ENCODE data around the gene IMPA2. TPM values are rescaled to one million over a fixed set of nuclear protein-coding genes. Genes with fewer than 3 reads are reported as not detected.

IMPA2 gene
- total and polyA plus RNA-seq, 2 of the 13 experiments (the other 11 are each of a cell fraction or from before 2014, with no cell fraction given), result 37.8 to 71.8 TPM

- TF ChIP-seq FOXA3 (CRISPR knock-in tag; IDR thresholded peaks at IDR 0.05) (0 out of 2 replicates have a peak, but pooled peaks have one; percentile 20), KLF11 (CRISPR knock-in tag; IDR thresholded peaks at IDR 0.05) (no peak), NR2F6 (IDR thresholded peaks at IDR 0.05) (peak; percentile 48), NR2F6 (CRISPR knock-in tag; IDR thresholded peaks at IDR 0.05) (no peak), GABPB1 (CRISPR knock-in tag; IDR thresholded peaks at IDR 0.05) (no peak), NFKBIZ (CRISPR knock-in tag; IDR thresholded peaks at IDR 0.05) (no peak)
Measured at GRCh38 chr18:12000072-12000659, 18.9 kb downstream of the IMPA2 start (continued).

GRCh38 chr18:12001421-12001820 is 20.1 kb downstream of the IMPA2 start:
- peak; percentile 26; the same call in 2 of the 3 replicates for ATAC-seq
- in situ Hi-C loops (cut with HindIII; ENCODE audit: extremely low pct_ligation_motif_present, low pct_unique_long_range_greater_than_20kb) (no loop called here), intact Hi-C loops (cut with micrococcal nuclease; ENCODE audit: unreplicated experiment) (no loop called here)
- FAIRE-seq, result no peak
- ChIA-PET POLR2A (no interaction called here), CTCF (ENCODE audit: low intra/inter-chr PET ratio, low total read pairs) (no interaction called here)
- no peak overlapping the region for H2AFZ ChIP-seq (ENCODE audit: low read length)
- WGBS (ENCODE audit: low lambda C conversion rate), result 72% methylated on average over 4 of the region's 5 CpGs
- no peak overlapping the region for H3K9ac ChIP-seq (ENCODE audit: insufficient read depth, low read depth, low read length)
- H3K4me3 ChIP-seq (replicated peaks in 1 of 3; ENCODE audit: insufficient read depth in 1 of 3, low read depth in 2 of 3, low read length in 3 of 3), result no peak overlapping the region
- peak overlapping the region; percentile 21 for H3K27ac ChIP-seq (ENCODE audit: extremely low read length, insufficient read depth, low read length)
- no peaks in the 10 kb centered on the region for H3K27me3 ChIP-seq (ENCODE audit: control insufficient read depth in 1 of 2, insufficient read depth in 2 of 2, low read length in 2 of 2)
- H3K79me2 ChIP-seq (ENCODE audit: insufficient read depth, low read length), result peaks cover 4% of the 10 kb centered on the region
- no peak for DNase-seq (ENCODE audit: low spot score)
- no TSS peak for BruUV-seq (replicated peaks)
- H3K36me3 ChIP-seq (replicated peaks in 1 of 2; ENCODE audit: control insufficient read depth in 1 of 2, insufficient read depth in 2 of 2, low read length in 2 of 2), result peaks cover 3 to 27% of the 10 kb centered on the region in 2 experiments; a peak in 3 of 5 replicates
- no peaks in the 10 kb centered on the region for H3K9me3 ChIP-seq (ENCODE audit: low read length)
- no peaks in the 10 kb centered on the region; the same call in 1 of the 2 replicates for H4K20me1 ChIP-seq (ENCODE audit: insufficient read depth, low read length)
- H3K4me2 ChIP-seq (ENCODE audit: low read depth, low read length), result no peak overlapping the region
- peaks cover 56% of the 10 kb centered on the region for H3K4me1 ChIP-seq (ENCODE audit: insufficient read depth, low read length)
- TF ChIP-seq MBNL3 (CRISPR knock-in tag; conservative IDR thresholded peaks at IDR 0.05) (no peak), PAXIP1 (CRISPR knock-in tag; conservative IDR thresholded peaks at IDR 0.05) (peak; percentile 46; the same call in 1 of the 2 replicates), ZNF33A (CRISPR knock-in tag; IDR thresholded peaks at IDR 0.05; ENCODE audit: borderline replicate concordance) (no peak), HNF1B (CRISPR knock-in tag; IDR thresholded peaks at IDR 0.05) (0 out of 2 replicates have a peak, but pooled peaks have one; percentile 24), MAFK (conservative IDR thresholded peaks at IDR 0.05 in 1 of 2, IDR thresholded peaks at IDR 0.05 in 1 of 2; ENCODE audit: low read length in 2 of 2) (no peak), IKZF4 (CRISPR knock-in tag; IDR thresholded peaks at IDR 0.05; ENCODE audit: borderline replicate concordance, low read depth, not compliant biosample characterization) (no peak), SCMH1 (CRISPR knock-in tag; IDR thresholded peaks at IDR 0.05; ENCODE audit: borderline replicate concordance) (no peak), ZNF232 (CRISPR knock-in tag; IDR thresholded peaks at IDR 0.05; ENCODE audit: borderline replicate concordance) (peak; percentile 74; the same call in 1 of the 2 replicates), ZNF280D (CRISPR knock-in tag; IDR thresholded peaks at IDR 0.05) (no peak), GTF2F1 (IDR thresholded peaks at IDR 0.05; ENCODE audit: low read length) (no peak)

All from HepG2 (cell line).